Activated naive CD8-positive, alpha-beta T cell treated with anti-CD3 and anti-CD28 coated beads, Interleukin-2, amount 50 U/mL, for 24 hours (primary cell): ENCODE measurements around the gene NUDCD2.
A peak's percentile ranks its signal among the peaks of the same experiment; 100 is the strongest.
"Not testable (repeated sequence)": the region's sequence is repeated elsewhere in the genome, so short reads cannot be mapped to it uniquely, and the experiment has no call there.

Experiments
- ATAC-seq: fragments of 150-1000 bp; cut with Tn5 transposase; one replicate; pipeline ENCODE4 v1.10.0; 2021
- DNase-seq: peaks from one replicate; pipeline ENCODE4 v3.0.0; 2021
- H3K27ac Mint-ChIP-seq: one replicate; pipeline ENCODE4 v1.8.0; 2021; ENCODE audit warnings: mild to moderate bottlenecking, mixed read lengths
- H3K27me3 Mint-ChIP-seq: one replicate; pipeline ENCODE4 v1.8.0; 2021; ENCODE audit warnings: mixed read lengths
- H3K36me3 Mint-ChIP-seq: one replicate; pipeline ENCODE4 v1.8.0; 2021; ENCODE audit warnings: low read depth, mixed read lengths
- H3K4me1 Mint-ChIP-seq: one replicate; pipeline ENCODE4 v1.8.0; 2021; ENCODE audit warnings: mixed read lengths
- H3K4me3 Mint-ChIP-seq: one replicate; pipeline ENCODE4 v1.8.0; 2021; ENCODE audit warnings: mild to moderate bottlenecking, moderate library complexity, mixed read lengths
- H3K9me3 Mint-ChIP-seq: one replicate; pipeline ENCODE4 v1.8.0; 2021; ENCODE audit warnings: mixed read lengths

Gene NUDCD2

DNA sequence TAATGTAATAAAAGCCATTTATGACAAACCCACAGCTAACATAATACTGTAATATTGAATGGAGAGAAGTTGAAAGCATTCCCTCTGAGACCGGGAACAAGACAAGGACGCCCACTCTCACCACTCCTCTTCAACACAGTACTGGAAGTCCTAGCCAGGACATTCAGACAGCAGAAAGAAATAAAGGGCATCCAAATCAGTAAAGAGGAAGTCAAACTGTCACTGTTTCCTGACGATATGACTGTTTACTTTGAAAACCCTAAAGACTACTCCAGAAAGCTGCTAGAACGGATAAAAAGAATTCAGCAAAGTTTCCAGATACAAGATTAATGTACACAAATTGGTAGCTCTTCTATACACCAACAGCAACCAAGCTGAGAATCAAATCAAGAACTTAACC is 33.8 kb downstream of the NUDCD2 start:
- ATAC-seq, H3K4me1 Mint-ChIP-seq, H3K36me3 Mint-ChIP-seq, DNase-seq, H3K9me3 Mint-ChIP-seq, H3K27me3 Mint-ChIP-seq, H3K4me3 Mint-ChIP-seq: not testable (repeated sequence)
- H3K27ac Mint-ChIP-seq: peak overlapping the region; percentile 39

DNA sequence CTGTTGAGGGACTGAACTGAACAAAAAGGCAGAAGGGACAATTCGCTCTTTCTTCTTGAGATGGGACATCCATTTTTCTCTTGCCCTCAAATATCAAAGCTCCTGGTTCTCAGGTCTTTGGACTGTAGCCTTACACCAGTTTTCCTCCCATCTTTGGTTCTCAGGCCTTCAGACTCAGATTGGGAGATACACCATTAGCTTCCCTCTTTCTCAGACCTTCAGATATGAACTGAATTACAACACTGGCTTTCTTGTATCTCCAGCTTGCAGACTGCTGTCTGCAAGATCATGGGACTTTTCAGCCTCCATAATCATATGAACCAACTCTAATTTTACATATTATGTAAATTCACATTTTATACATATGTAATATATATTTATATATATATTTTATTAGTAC is 35.1 kb downstream of the NUDCD2 start:
- Mint-ChIP-seq H3K27me3 (peaks cover 4% of the 10 kb centered on the region), H3K36me3 (no peaks in the 10 kb centered on the region), H3K4me1 (peaks cover 9% of the 10 kb centered on the region), H3K27ac (no peak overlapping the region), H3K4me3 (no peak overlapping the region), H3K9me3 (no peaks in the 10 kb centered on the region)
- ATAC-seq (no peak), DNase-seq (no peak)

DNA sequence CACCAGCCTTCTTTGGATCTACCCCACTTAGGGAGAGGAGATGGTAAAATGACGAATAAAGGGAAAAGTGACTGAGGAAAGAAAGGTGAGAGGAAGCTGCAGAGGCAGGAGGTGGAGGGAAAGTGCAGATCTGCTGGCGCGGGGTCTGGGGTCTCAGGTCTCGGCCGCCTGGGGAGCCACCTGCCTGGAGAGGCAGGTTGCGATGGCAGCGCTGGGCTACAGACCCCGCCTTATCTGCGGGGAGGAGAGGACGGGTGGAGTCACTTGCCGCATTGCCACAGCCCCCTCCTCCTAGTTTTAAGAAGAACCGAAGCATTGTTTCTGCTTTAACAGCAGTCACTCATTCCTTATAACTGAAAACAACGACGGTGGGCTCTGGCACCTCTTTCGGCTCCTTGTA is 44.2 kb downstream of the NUDCD2 start:
- ATAC-seq, DNase-seq, H3K4me3 Mint-ChIP-seq, H3K36me3 Mint-ChIP-seq, H3K27ac Mint-ChIP-seq, H3K9me3 Mint-ChIP-seq, H3K4me1 Mint-ChIP-seq: not testable (repeated sequence)
- peaks cover 19% of the 10 kb centered on the region for H3K27me3 Mint-ChIP-seq

DNA sequence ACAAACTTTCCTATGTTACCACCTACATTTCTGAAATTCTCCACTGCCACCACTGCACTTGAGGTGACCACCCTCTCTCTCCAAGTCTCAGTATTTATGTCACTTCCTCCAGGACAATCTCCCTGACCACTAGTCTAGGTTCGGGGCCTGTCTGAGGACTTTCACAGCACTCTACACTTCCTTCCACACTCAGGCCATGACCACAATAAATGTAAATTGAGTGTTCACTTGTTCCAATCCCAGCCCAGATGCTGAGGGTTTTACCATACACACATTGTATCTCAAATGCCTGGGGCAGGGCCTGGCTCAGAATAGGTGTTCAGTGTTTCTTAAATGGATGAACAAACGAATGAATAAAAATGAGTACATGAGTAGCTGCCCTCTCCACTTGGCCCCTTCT is 49.4 kb downstream of the NUDCD2 start:
- no peak for DNase-seq
- no peaks in the 10 kb centered on the region for H3K36me3 Mint-ChIP-seq
- H3K27me3 Mint-ChIP-seq: peaks cover 14% of the 10 kb centered on the region
- no peaks in the 10 kb centered on the region for H3K9me3 Mint-ChIP-seq
- peaks cover 3% of the 10 kb centered on the region for H3K4me1 Mint-ChIP-seq
- H3K27ac Mint-ChIP-seq: no peak overlapping the region
- no peak for ATAC-seq
- H3K4me3 Mint-ChIP-seq: no peak overlapping the region

DNA sequence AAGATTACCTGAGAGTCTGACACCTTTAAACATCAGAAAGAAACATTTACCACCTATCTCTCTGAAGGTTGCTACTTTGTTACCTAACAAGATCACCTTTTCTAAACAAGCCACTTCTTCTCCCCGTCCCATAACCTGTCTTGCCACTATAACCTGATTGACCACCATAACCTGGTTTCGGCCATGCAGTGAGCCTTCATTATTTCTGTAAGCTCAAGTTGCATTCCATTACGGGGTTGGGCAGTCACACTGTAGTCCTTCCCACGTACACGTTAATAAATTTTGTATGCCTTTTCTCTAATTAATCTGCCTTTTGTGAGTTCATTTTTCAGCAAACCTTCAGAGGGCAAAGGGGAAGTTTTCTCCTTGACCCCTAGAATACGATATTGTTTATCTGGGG is 50.5 kb downstream of the NUDCD2 start:
- no peaks in the 10 kb centered on the region for H3K9me3 Mint-ChIP-seq
- ATAC-seq: no peak
- no peak overlapping the region for H3K4me3 Mint-ChIP-seq
- DNase-seq: no peak
- no peak overlapping the region for H3K27ac Mint-ChIP-seq
- no peaks in the 10 kb centered on the region for H3K36me3 Mint-ChIP-seq
- peaks cover 3% of the 10 kb centered on the region for H3K4me1 Mint-ChIP-seq
- H3K27me3 Mint-ChIP-seq: peaks cover 7% of the 10 kb centered on the region

DNA sequence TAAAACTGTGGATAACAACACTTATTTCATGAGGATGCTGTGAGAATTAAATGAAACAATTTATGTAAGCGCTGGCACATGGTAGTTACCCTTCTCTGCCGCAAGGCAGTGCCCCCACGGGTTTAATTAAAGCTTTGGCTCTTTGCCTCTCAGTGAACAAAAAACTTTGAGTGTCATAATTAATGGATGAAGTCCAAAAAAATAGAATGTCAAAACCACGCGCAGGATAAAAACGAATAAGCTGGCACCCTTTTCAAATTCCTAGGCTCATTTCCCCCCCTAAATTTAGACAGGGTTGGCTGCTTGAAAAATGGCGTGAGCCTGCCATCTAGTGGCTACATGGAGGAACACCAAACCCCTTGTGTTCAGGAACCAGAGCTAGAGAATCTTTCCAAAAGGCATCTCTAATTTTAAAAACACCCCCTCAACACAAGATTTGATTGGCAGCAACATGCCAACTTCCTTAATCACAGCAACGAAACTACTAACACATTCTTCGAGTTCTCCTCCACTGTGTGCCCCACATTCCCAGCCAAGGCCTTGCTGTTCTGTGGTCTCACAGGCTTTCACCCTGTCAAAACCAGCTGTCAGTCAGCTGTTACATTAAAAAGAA is 51.5 kb downstream of the NUDCD2 start:
- Mint-ChIP-seq H3K4me3 (no peak overlapping the region), H3K27me3 (peaks cover under 1% of the 10 kb centered on the region), H3K36me3 (no peaks in the 10 kb centered on the region), H3K9me3 (no peaks in the 10 kb centered on the region), H3K4me1 (peaks cover 3% of the 10 kb centered on the region), H3K27ac (no peak overlapping the region)
- ATAC-seq (peak; percentile 80), DNase-seq (peak; percentile 53)

DNA sequence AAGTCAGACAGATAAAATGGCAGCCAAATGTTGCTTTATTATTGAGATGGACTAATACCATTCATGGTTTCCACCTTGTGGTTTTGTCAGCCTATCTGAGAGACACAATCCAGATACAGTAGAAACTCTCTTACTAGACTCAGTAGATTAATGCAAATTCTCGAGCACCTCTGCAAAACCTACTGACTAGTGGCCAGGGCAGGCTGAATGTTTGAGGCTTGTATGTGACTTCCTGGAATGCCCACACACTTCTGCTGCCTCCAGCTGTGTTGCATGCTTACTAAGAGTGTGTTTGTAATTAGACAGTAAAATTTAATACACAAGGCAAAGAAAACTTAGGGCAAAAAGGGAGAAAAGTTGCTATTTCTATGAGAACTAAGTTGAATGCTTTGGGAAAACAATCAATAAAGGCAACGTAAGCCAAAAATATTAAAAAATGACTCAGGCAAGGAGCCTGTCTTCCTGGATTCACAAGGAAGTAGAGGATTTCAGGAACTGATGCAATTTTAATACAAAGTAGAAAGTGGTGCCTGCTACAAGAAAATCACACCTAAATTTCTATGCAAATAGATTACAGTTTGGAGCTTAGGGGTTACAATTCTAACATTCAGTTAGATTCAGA is 52.8 kb downstream of the NUDCD2 start:
- H3K4me1 Mint-ChIP-seq: peaks cover 3% of the 10 kb centered on the region
- no peaks in the 10 kb centered on the region for H3K27me3 Mint-ChIP-seq
- H3K4me3 Mint-ChIP-seq: no peak overlapping the region
- ATAC-seq (no peak), DNase-seq (no peak)
- H3K9me3 Mint-ChIP-seq: no peaks in the 10 kb centered on the region
- H3K27ac Mint-ChIP-seq: no peak overlapping the region
- H3K36me3 Mint-ChIP-seq: no peaks in the 10 kb centered on the region

DNA sequence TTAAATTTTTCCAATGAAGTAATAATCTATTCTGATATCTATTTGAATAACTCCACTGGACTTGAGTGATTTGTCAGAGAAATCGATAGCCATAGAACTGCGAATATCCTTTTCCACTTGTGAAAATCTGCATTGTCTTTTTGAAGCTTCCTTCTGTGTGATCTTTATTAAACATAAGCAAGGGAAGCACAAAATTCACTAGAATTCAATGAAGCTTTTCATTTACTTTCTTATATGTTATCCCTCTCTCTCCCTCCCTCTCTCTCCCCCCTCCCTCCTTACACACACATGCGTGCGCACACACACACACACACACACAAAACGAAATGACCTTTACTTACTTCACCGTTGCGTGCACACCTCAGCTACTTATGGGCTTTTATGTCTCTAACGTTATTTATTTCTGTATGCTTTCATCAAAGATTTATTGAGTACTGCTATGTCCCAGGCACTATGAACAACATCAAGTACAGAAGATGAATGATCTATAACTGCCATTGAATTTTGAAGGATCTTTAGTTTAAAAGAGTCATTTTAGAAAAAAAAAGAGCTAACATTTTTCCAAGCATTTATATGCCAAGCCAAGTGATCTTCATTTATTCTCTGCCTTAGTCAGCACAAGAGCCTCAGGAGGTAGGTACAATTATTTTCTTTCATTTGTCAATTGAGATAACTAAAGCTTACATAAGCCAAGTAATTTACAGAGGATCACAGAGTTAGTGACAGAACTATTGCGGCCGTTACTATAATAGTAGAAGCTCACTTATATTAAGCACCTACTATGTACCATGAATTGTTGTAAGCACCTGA is 55.3 kb downstream of the NUDCD2 start:
- H3K4me3 Mint-ChIP-seq: no peak overlapping the region
- ATAC-seq: no peak
- H3K9me3 Mint-ChIP-seq: no peaks in the 10 kb centered on the region
- H3K36me3 Mint-ChIP-seq: no peaks in the 10 kb centered on the region
- no peak overlapping the region for H3K27ac Mint-ChIP-seq
- peaks cover 5% of the 10 kb centered on the region for H3K27me3 Mint-ChIP-seq
- H3K4me1 Mint-ChIP-seq: peaks cover 3% of the 10 kb centered on the region
- DNase-seq: no peak

DNA sequence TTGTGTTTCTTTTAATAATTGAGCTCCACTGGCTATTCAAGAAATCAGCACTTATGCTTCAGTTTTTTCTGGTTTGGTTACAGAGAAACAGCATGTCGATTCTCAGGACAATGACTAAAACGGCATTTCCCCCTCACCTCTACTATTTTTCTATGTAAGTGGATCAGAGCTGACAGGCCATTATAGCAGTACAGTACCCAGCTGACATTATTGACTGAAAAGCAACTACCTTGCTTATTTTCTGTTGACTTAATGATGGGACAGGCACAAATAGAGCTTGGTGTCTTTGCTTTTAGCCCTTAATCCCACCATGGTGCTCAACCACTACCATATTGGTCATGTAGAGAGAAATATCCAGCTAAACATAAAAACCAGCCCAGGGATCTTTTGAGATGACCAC is 57.9 kb downstream of the NUDCD2 start:
- H3K27me3 Mint-ChIP-seq: peaks cover 7% of the 10 kb centered on the region
- no peaks in the 10 kb centered on the region for H3K4me1 Mint-ChIP-seq
- no peak overlapping the region for H3K27ac Mint-ChIP-seq
- no peak overlapping the region for H3K4me3 Mint-ChIP-seq
- DNase-seq (no peak), ATAC-seq (no peak)
- no peaks in the 10 kb centered on the region for H3K9me3 Mint-ChIP-seq
- no peaks in the 10 kb centered on the region for H3K36me3 Mint-ChIP-seq

DNA sequence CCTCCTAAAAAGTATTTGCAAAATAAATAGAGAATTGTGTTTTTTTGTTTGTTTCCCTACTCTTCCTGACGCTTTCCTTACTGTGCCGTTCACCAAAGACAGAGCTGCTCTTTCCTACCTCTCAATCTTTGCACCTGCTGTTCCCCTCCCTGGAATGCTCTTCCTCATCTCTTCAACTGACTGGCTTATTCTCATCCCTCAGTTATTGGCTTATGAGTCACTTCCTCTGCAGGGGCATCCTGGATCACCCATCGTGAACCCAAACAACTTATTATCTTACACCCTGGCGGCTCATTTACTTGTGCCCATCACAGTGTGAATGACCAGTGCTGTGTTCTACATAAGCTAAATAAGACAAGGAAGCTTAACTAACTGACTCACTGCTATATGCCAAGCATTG is 58.6 kb downstream of the NUDCD2 start:
- peaks cover 7% of the 10 kb centered on the region for H3K27me3 Mint-ChIP-seq
- H3K27ac Mint-ChIP-seq: no peak overlapping the region
- H3K36me3 Mint-ChIP-seq: no peaks in the 10 kb centered on the region
- H3K9me3 Mint-ChIP-seq: no peaks in the 10 kb centered on the region
- H3K4me3 Mint-ChIP-seq: no peak overlapping the region
- H3K4me1 Mint-ChIP-seq: no peaks in the 10 kb centered on the region
- ATAC-seq (no peak), DNase-seq (no peak)

DNA sequence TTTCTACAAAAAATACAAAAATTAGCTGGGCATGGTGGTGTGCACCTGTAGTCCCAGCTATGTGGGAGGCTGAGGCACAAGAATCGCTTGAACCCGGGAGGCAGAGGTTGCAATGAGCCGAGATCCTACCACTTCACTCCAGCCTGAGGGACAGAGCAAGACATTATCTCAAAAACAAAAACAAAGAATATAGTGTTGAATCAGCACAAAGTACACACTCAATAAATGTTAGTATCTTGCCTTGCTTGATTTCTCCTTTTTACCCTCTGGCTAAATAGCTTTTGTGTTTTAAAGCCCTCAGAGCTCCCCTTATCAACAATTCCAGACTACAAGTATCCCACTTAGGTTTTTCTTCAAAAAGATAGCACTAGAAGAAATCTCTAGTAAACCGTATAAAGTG is 60.0 kb downstream of the NUDCD2 start:
- H3K4me3 Mint-ChIP-seq: no peak overlapping the region
- no peaks in the 10 kb centered on the region for H3K9me3 Mint-ChIP-seq
- no peak for DNase-seq
- ATAC-seq: no peak
- peaks cover 11% of the 10 kb centered on the region for H3K27me3 Mint-ChIP-seq
- H3K27ac Mint-ChIP-seq: no peak overlapping the region
- H3K4me1 Mint-ChIP-seq: no peaks in the 10 kb centered on the region
- no peaks in the 10 kb centered on the region for H3K36me3 Mint-ChIP-seq

DNA sequence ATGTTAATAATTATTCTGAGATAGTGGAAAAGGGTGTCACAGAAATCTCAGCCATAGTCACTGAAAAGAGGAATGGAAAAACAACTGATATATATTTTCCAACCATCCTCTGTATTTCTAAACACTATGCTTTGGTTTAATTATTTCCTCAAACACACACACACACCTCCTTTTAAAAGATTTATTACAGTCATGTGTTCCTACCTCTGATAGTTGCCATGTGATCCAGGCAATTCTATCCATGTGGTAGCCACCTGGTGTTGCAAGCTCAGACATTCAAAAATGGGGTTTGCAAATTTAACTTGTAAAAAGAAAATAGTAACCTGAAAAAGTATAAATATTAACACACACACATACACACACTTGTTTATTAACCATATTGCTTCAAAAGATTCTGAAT is 62.5 kb downstream of the NUDCD2 start:
- Mint-ChIP-seq H3K4me1 (no peaks in the 10 kb centered on the region), H3K27me3 (peaks cover 14% of the 10 kb centered on the region), H3K4me3 (no peak overlapping the region), H3K27ac (no peak overlapping the region), H3K36me3 (no peaks in the 10 kb centered on the region), H3K9me3 (no peaks in the 10 kb centered on the region)
- ATAC-seq (no peak), DNase-seq (no peak)

DNA sequence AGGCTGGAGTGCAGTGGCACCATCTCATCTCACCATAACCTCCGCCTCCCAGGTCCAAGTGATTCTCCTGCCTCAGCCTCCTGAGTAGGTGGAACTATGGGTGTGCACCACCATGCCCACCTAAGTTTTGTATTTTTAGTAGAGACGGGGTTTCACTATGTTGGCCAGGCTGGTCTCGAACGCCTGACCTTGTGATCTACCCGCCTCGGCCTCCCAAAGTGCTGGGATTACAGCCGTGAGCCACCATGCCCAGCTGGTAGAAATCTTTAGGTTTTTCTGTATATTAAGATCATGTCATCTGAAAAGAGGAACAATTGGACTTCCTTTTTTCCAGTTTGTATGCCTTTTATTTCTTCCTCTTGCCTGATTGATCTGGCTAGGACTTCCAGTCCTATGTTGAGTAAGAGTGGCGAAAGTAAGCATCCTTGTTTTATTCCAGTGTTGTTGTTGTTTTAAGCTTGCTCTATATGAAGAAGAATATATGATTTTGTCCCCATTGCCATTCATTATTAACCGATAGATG is 63.0 kb downstream of the NUDCD2 start:
- not testable (repeated sequence) for H3K27ac Mint-ChIP-seq, H3K9me3 Mint-ChIP-seq, DNase-seq, H3K4me1 Mint-ChIP-seq, ATAC-seq, H3K36me3 Mint-ChIP-seq, H3K4me3 Mint-ChIP-seq
- H3K27me3 Mint-ChIP-seq: peaks cover 14% of the 10 kb centered on the region
